ENCODE data around the gene HDAC7.

- no peak for TF ChIP-seq CTCF (conservative IDR thresholded peaks at IDR 0.05; ENCODE audit: low read depth in 2 of 2)
- no peak for TF ChIP-seq EZH2 (IDR thresholded peaks at IDR 0.05; ENCODE audit: low read depth, unreplicated experiment)
- no peak for TF ChIP-seq POLR2AphosphoS5 (IDR thresholded peaks at IDR 0.05; ENCODE audit: low read depth)
- no peak for TF ChIP-seq STAT1 (IDR thresholded peaks at IDR 0.05; ENCODE audit: unreplicated experiment)
- no peak for TF ChIP-seq CREB1 (CRISPR knock-in tag; IDR thresholded peaks at IDR 0.05; ENCODE audit: low read depth)
Measured at GRCh38 chr12:47757364-47757839, 62.3 kb downstream of the HDAC7 start.

All from GM23338 (cell line).